ENCODE data around the gene DAPP1. TPM values are rescaled to one million over a fixed set of nuclear protein-coding genes. Genes with fewer than 3 reads are reported as not detected.
"Not testable (repeated sequence)": the region's sequence is repeated elsewhere in the genome, so short reads cannot be mapped to it uniquely, and the experiment has no call there.

The DAPP1 gene
- polyA plus RNA-seq, 5 donors, result 2.3 to 3.4 (median 2.8) TPM

GRCh38 chr4:99824070-99824599 lies 7.5 kb downstream of the DAPP1 start:
- DNase-seq, result no peak

GRCh38 chr4:99825272-99825671 lies 8.6 kb downstream of the DAPP1 start:
- no peak for DNase-seq

GRCh38 chr4:99826016-99826415 lies 9.4 kb downstream of the DAPP1 start:
- DNase-seq, result no peak

- DNase-seq, result no peak
Observed at GRCh38 chr4:99827454-99827853, 10.8 kb downstream of the DAPP1 start.

- DNase-seq, result no peak
Observed at GRCh38 chr4:99827857-99828256, 11.2 kb downstream of the DAPP1 start.

GRCh38 chr4:99828477-99828876 lies 11.8 kb downstream of the DAPP1 start:
- DNase-seq, result no peak

- not testable (repeated sequence) for DNase-seq
Observed at GRCh38 chr4:99830051-99830450, 13.4 kb downstream of the DAPP1 start.

GRCh38 chr4:99832321-99832720 lies 15.7 kb downstream of the DAPP1 start:
- peak; percentile 42 to 53 for DNase-seq

- DNase-seq, result peak in 1 of 2 donors; percentile 58
Observed at GRCh38 chr4:99832758-99833157, 16.1 kb downstream of the DAPP1 start.

- no peak for DNase-seq
Observed at GRCh38 chr4:99833756-99834155, 17.1 kb downstream of the DAPP1 start.

- DNase-seq, result no peak
Observed at GRCh38 chr4:99834569-99834968, 17.9 kb downstream of the DAPP1 start.

GRCh38 chr4:99835942-99836341 lies 19.3 kb downstream of the DAPP1 start:
- no peak for DNase-seq

- no peak for DNase-seq
Observed at GRCh38 chr4:99838927-99839326, 22.3 kb downstream of the DAPP1 start.

- no peak for DNase-seq
Observed at GRCh38 chr4:99841129-99841528, 24.5 kb downstream of the DAPP1 start.

- DNase-seq, result no peak
Observed at GRCh38 chr4:99843413-99843812, 26.8 kb downstream of the DAPP1 start.

- DNase-seq, result no peak
Observed at GRCh38 chr4:99844048-99844447, 27.4 kb downstream of the DAPP1 start.

- DNase-seq, result no peak
Observed at GRCh38 chr4:99845179-99845578, 28.6 kb downstream of the DAPP1 start.

- DNase-seq, result no peak
Observed at GRCh38 chr4:99845708-99846469, 29.3 kb downstream of the DAPP1 start.

- no peak for DNase-seq
Observed at GRCh38 chr4:99846891-99847290, 30.3 kb downstream of the DAPP1 start.

GRCh38 chr4:99847362-99847976 lies 30.8 kb downstream of the DAPP1 start:
- no peak for DNase-seq

- no peak for DNase-seq
Observed at GRCh38 chr4:99848591-99849001, 32.0 kb downstream of the DAPP1 start.

GRCh38 chr4:99852199-99852749 lies 35.6 kb downstream of the DAPP1 start:
- no peak for DNase-seq

GRCh38 chr4:99853190-99853589 lies 36.6 kb downstream of the DAPP1 start:
- DNase-seq, result no peak
